HFFc6 (cell line): ENCODE data around the gene ETV3L. TPM values are rescaled to one million over a fixed set of nuclear protein-coding genes. Genes with fewer than 3 reads are reported as not detected.

Experiments
- DNase-seq: peaks from one replicate; pipeline ENCODE4 v3.0.0-alpha.2; 2018
- H3K27ac Mint-ChIP-seq: 2 replicates; pipeline ENCODE4 v1.8.0; 2020; ENCODE audit warnings: mild to moderate bottlenecking, mixed read lengths
- H3K27me3 Mint-ChIP-seq: 2 replicates; pipeline ENCODE4 v1.8.0; 2021; ENCODE audit warnings: mild to moderate bottlenecking, moderate library complexity, mixed read lengths; ENCODE audit not compliant: insufficient read depth
- H3K36me3 Mint-ChIP-seq: 2 replicates; pipeline ENCODE4 v1.8.0; 2021; ENCODE audit warnings: low read depth, mixed read lengths
- H3K4me1 Mint-ChIP-seq: 2 replicates; pipeline ENCODE4 v1.8.0; 2020; ENCODE audit warnings: low read depth, mixed read lengths
- H3K4me3 Mint-ChIP-seq: 2 replicates; pipeline ENCODE4 v1.8.0; 2020; ENCODE audit warnings: mild to moderate bottlenecking, moderate library complexity, mixed read lengths
- H3K9me3 Mint-ChIP-seq: 2 replicates; pipeline ENCODE4 v1.8.0; 2020; ENCODE audit warnings: mild to moderate bottlenecking, mixed read lengths
- total RNA-seq, 6 experiments: library from RNA; stranded (reverse); fragmentation: NEBNext Ultra II Directional; extraction: Animal tissue kit (Norgen Biotek cat#: 25700); gene quantifications; 2 replicates in 1 of 6; 3 replicates in 5 of 6; pipeline ENCODE4 v1.2.3, GENCODE V29; 2021
- TF ChIP-seq, protein P1 (sequence below): fragments of 200-600 bp; sonication (generic); IDR thresholded peaks from 2 replicates; pipeline ENCODE4 v1.5.0; 2021; ENCODE audit warnings: antibody characterized with exemption, mild to moderate bottlenecking

ETV3L gene
- total RNA-seq, 6 experiments from 2014 or later = not detected

DNA sequence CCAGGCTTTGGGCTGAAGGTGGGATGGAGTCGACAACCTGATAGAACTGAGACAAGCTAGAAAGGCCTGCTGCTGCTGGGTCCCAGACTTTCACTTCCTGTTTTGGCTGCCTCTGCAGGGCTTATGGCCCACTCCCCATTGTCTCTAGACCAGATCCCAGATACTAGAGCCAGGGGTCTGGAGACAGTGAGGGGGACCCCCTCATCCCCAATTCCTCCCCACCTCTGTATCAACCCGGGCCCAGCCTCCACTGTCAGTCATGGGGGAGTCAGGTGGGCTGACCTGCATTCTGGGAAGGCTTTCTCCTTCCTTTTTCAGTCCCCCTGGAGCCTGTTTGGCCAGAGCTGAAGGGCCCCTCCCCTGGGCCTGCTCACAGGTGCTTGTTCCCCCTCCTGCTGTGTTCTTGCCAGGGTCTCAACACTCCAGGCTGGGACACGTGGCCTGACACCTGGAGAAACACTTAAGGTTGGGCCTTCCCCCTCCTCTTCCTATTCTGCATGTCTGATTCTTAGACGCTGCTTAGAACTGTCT, 18.0 kb upstream of the ETV3L start:
- H3K27me3 Mint-ChIP-seq = peaks cover 21% of the 10 kb centered on the region
- no peaks in the 10 kb centered on the region for H3K9me3 Mint-ChIP-seq
- no peak overlapping the region for H3K27ac Mint-ChIP-seq
- no peaks in the 10 kb centered on the region for H3K4me1 Mint-ChIP-seq
- H3K36me3 Mint-ChIP-seq = no peaks in the 10 kb centered on the region
- no peak overlapping the region for H3K4me3 Mint-ChIP-seq
- TF ChIP-seq, protein P1, sequence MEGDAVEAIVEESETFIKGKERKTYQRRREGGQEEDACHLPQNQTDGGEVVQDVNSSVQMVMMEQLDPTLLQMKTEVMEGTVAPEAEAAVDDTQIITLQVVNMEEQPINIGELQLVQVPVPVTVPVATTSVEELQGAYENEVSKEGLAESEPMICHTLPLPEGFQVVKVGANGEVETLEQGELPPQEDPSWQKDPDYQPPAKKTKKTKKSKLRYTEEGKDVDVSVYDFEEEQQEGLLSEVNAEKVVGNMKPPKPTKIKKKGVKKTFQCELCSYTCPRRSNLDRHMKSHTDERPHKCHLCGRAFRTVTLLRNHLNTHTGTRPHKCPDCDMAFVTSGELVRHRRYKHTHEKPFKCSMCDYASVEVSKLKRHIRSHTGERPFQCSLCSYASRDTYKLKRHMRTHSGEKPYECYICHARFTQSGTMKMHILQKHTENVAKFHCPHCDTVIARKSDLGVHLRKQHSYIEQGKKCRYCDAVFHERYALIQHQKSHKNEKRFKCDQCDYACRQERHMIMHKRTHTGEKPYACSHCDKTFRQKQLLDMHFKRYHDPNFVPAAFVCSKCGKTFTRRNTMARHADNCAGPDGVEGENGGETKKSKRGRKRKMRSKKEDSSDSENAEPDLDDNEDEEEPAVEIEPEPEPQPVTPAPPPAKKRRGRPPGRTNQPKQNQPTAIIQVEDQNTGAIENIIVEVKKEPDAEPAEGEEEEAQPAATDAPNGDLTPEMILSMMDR = no peak
- DNase-seq = no peak

DNA sequence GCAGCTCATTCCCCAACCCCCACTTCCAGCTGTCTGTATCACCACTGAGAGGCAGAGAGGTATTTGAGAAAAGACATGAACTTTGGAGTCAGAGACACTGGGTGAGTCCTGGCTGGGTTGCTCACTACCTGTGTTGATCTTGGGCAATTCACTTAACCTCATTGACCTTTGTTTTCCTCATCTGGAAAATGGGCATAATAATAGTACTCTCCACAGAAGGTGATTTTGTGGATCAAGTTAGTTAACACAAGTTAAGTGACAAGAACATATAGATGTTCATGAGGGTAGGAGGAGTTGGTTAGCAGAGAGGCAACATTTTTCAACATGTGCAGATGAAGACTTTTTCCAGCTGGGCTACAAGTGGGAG, 17.1 kb upstream of the ETV3L start:
- H3K27me3 Mint-ChIP-seq = peaks cover 27% of the 10 kb centered on the region
- H3K9me3 Mint-ChIP-seq = no peaks in the 10 kb centered on the region

DNA sequence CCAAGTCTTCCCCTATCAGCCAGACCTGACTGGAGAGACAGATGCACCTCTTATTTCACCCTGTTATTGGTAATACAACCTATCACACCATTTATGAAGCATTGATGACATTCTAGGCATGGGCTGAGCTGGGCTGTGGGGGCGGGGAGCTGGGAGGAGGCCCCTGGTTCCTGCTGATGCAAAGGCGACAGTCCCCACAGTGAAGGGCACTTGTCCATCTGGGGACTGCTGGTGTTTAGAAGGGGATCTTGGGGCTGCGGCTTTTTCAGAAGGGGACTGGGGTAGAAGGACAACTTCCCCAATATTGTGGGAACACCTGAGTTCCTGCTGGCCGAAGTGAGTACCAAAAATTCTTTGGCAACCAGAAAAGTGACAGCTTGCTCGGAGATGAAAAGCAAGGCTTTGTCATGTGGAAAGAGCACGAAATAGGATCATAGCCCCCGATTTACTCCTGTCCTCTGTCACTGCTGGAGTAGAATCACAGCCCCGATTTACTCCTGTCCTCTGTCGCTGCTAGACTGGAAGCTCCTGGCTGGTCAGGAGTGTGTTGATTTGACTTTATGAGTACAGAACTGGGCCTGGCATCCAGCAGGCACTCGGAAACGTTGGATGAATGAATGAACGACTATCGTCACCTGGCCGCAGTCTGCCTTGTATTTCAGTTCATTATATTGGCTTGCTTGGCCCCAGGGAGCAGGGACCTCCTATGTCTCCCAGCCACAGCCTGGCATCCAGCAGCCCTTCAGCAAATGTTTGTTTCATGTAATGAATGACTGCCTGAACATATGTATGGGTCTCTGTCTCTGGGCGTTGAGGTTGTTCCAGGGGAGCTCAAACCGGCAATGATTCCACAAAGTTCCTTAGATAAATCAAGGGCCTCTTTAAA, 16.5 kb upstream of the ETV3L start:
- H3K36me3 Mint-ChIP-seq = no peaks in the 10 kb centered on the region
- no peak overlapping the region for H3K4me3 Mint-ChIP-seq
- no peak overlapping the region for H3K27ac Mint-ChIP-seq
- H3K4me1 Mint-ChIP-seq = peaks cover 6% of the 10 kb centered on the region; the same call in 1 of the 2 replicates
- TF ChIP-seq, protein P1 = no peak
- no peak for DNase-seq
- H3K27me3 Mint-ChIP-seq = peaks cover 31% of the 10 kb centered on the region
- H3K9me3 Mint-ChIP-seq = no peaks in the 10 kb centered on the region

More for the DNA sequence above, 17.1 kb upstream of the ETV3L start:
- no peaks in the 10 kb centered on the region for H3K36me3 Mint-ChIP-seq
- H3K4me3 Mint-ChIP-seq = no peak overlapping the region
- no peak overlapping the region for H3K27ac Mint-ChIP-seq
- TF ChIP-seq, protein P1 = no peak
- H3K4me1 Mint-ChIP-seq = peaks cover 6% of the 10 kb centered on the region; the same call in 1 of the 2 replicates
- DNase-seq = no peak

DNA sequence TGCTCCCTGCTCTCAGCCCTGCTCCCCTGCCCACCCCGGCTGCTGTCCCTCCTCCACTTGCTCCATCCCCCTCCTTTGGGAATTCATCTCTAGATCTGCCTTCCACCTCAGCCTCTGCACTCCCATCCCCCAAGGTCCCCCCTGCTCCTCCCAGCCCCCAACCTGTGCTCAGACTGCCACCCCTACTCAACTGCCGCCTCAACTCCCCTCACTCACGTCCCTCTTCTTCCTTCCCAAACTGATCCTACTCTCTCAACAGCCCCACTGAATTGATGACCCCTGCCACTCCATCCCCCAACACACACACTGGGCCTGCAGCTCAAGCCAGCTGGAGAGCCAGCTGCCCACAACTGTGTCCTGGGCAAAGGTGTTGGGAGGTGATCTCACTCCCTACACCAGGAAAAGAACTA, 15.8 kb upstream of the ETV3L start:
- TF ChIP-seq, protein P1 = no peak
- H3K9me3 Mint-ChIP-seq = no peaks in the 10 kb centered on the region
- peaks cover 6% of the 10 kb centered on the region; the same call in 1 of the 2 replicates for H3K4me1 Mint-ChIP-seq
- no peak for DNase-seq
- no peak overlapping the region for H3K27ac Mint-ChIP-seq
- H3K36me3 Mint-ChIP-seq = no peaks in the 10 kb centered on the region
- no peak overlapping the region for H3K4me3 Mint-ChIP-seq
- peaks cover 35% of the 10 kb centered on the region for H3K27me3 Mint-ChIP-seq

DNA sequence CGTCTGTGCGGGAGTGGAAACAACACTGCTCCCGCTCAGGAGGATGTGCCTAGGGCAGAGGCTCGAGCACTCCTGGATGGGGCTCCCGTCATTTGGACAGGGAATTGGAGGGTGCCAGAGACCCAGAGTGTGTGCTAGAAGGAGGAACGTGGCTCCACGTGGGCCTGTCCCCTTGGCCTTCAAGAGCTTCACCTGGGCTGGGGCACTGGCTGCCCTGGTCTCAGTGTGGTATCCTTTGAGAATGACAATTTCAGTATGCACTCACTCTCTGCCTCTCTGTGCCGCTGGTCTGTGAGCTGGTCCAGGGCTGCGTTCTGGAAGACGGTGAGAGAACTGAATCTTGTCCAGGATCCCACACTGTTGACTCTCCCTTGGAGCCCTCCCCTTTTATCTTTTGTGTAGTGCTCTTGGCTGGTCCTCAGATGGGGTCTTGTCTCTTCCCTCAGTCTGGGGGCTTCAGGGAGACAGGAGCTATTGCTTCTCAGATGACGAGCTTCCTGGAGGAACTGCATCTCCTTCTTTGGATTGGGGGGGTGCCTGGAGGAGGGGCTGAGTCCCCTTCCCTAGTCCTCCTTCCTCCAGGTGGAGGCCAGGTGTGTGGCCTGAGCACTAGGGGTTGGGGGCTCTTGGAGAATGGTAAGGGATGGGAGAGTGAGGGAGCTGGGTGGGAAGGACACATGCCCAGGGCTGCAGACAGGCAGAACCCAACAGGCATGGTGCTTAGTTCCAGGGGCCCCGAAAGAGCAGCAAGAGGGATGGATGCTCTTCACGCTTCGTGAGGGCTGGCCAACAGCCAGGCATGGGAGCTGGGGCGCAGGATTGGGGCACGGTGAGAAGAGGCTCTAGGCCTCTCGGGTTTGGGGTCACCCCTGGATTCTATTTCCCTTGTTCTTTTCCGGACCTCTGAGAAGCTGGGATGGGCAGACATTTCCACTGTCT, 14.8 kb upstream of the ETV3L start:
- H3K9me3 Mint-ChIP-seq = no peaks in the 10 kb centered on the region
- H3K36me3 Mint-ChIP-seq = no peaks in the 10 kb centered on the region
- no peak overlapping the region for H3K4me3 Mint-ChIP-seq
- H3K27ac Mint-ChIP-seq = no peak overlapping the region
- no peak for DNase-seq
- peaks cover 37% of the 10 kb centered on the region for H3K27me3 Mint-ChIP-seq
- H3K4me1 Mint-ChIP-seq = peaks cover 6% of the 10 kb centered on the region; the same call in 1 of the 2 replicates
- TF ChIP-seq, protein P1 = no peak
